Measurements from ENCODE around the gene CDC42BPG. TPM values are rescaled to one million over a fixed set of nuclear protein-coding genes. Genes with fewer than 3 reads are reported as not detected.
A peak's percentile ranks its signal among the peaks of the same experiment; 100 is the strongest.

CDC42BPG gene
- total and polyA plus RNA-seq, 9 of the 15 experiments (the other 6 are each of a cell fraction or from before 2014, with no cell fraction given) = 0.04 to 8.8 (median 2.1) TPM

DNA sequence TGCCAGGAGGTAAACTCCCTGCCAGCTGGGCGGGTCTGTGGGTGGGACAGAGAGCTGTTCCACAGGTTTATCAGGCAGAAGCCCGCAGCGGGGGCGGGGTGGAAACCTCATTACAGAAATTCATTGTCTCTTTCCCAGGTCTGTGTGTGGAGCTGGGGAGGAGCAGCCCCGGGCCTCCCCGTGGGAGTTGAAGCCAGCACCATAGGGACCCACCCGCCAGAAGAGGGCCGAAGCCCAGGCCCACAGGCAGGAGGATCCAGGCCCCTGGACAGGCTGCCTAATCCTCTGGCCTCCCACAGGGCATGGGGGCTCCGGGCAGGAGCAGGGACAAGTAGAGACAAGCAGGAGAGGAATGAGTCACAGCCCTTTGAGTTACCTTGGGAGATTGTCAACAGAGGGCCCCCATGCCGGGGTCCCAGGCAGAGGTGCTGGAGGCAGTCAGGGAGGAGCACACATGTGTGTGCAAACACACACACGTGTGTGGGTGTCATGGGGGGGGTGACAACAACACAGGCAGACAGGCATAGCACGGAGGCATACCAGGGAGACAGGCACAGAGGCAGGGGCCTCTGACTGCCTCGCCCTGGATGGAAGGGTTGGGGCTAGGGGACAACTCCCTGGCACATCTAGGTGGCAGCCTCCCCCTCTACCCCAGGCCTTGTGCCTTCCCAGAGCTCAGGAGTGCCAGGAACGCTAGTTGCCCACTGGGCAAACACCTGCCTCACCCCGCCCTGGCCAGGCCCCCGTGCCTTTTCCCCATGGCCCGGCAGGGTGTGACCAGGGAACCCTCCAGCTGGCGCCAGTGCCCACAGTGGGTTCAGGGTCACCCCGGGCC lies 1.4 kb downstream of the CDC42BPG start (continued):
- TF ChIP-seq, protein P1, sequence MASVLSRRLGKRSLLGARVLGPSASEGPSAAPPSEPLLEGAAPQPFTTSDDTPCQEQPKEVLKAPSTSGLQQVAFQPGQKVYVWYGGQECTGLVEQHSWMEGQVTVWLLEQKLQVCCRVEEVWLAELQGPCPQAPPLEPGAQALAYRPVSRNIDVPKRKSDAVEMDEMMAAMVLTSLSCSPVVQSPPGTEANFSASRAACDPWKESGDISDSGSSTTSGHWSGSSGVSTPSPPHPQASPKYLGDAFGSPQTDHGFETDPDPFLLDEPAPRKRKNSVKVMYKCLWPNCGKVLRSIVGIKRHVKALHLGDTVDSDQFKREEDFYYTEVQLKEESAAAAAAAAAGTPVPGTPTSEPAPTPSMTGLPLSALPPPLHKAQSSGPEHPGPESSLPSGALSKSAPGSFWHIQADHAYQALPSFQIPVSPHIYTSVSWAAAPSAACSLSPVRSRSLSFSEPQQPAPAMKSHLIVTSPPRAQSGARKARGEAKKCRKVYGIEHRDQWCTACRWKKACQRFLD (CRISPR knock-in tag; IDR thresholded peaks at IDR 0.05) = peak; percentile 42; the same call in 1 of the 2 replicates
- TF ChIP-seq, protein P2, sequence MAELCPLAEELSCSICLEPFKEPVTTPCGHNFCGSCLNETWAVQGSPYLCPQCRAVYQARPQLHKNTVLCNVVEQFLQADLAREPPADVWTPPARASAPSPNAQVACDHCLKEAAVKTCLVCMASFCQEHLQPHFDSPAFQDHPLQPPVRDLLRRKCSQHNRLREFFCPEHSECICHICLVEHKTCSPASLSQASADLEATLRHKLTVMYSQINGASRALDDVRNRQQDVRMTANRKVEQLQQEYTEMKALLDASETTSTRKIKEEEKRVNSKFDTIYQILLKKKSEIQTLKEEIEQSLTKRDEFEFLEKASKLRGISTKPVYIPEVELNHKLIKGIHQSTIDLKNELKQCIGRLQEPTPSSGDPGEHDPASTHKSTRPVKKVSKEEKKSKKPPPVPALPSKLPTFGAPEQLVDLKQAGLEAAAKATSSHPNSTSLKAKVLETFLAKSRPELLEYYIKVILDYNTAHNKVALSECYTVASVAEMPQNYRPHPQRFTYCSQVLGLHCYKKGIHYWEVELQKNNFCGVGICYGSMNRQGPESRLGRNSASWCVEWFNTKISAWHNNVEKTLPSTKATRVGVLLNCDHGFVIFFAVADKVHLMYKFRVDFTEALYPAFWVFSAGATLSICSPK (IDR thresholded peaks at IDR 0.05; ENCODE audit: borderline replicate concordance) = 0 out of 2 replicates have a peak, but pooled peaks have one; percentile 50
- TF ChIP-seq JUN (IDR thresholded peaks at IDR 0.05; ENCODE audit: borderline replicate concordance, low read depth, low read length) (0 out of 2 replicates have a peak, but pooled peaks have one; percentile 20), JUN (CRISPR knock-in tag; IDR thresholded peaks at IDR 0.05; ENCODE audit: borderline replicate concordance) (no peak), SMAD4 (CRISPR knock-in tag; conservative IDR thresholded peaks at IDR 0.05) (no peak), PPARD (CRISPR knock-in tag; IDR thresholded peaks at IDR 0.05) (no peak), WHSC1 (IDR thresholded peaks at IDR 0.05; ENCODE audit: low read length) (no peak), KDM5B (IDR thresholded peaks at IDR 0.05; ENCODE audit: insufficient replicate concordance, low read depth, low read length) (peak; percentile 33), EGR1 (conservative IDR thresholded peaks at IDR 0.05) (peak; percentile 54), KLF13 (tag; IDR thresholded peaks at IDR 0.05; ENCODE audit: borderline replicate concordance, low read depth) (no peak), KDM4B (IDR thresholded peaks at IDR 0.05; ENCODE audit: borderline replicate concordance in 2 of 2, low read depth in 1 of 2) (0 out of 4 replicates have a peak, but pooled peaks of 1 of the 2 experiments have one; percentile 31), STAT5B (CRISPR knock-in tag; IDR thresholded peaks at IDR 0.05) (no peak), DPF2 (IDR thresholded peaks at IDR 0.05) (peak; percentile 58), ZNF282 (CRISPR knock-in tag; IDR thresholded peaks at IDR 0.05) (no peak), MAZ (CRISPR knock-in tag; conservative IDR thresholded peaks at IDR 0.05 in 1 of 2, IDR thresholded peaks at IDR 0.05 in 1 of 2) (peak; percentile 39 to 58; a peak in 1 of 4 replicates), MXI1 (IDR thresholded peaks at IDR 0.05; ENCODE audit: low read depth, low read length) (no peak), KAT8 (IDR thresholded peaks at IDR 0.05; ENCODE audit: low read depth) (no peak)
- TF ChIP-seq, protein P3, sequence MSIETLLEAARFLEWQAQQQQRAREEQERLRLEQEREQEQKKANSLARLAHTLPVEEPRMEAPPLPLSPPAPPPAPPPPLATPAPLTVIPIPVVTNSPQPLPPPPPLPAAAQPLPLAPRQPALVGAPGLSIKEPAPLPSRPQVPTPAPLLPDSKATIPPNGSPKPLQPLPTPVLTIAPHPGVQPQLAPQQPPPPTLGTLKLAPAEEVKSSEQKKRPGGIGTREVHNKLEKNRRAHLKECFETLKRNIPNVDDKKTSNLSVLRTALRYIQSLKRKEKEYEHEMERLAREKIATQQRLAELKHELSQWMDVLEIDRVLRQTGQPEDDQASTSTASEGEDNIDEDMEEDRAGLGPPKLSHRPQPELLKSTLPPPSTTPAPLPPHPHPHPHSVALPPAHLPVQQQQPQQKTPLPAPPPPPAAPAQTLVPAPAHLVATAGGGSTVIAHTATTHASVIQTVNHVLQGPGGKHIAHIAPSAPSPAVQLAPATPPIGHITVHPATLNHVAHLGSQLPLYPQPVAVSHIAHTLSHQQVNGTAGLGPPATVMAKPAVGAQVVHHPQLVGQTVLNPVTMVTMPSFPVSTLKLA (conservative IDR thresholded peaks at IDR 0.05) = peak; percentile 52 to 69; a peak in 2 of 4 replicates
- TF ChIP-seq, protein P4, sequence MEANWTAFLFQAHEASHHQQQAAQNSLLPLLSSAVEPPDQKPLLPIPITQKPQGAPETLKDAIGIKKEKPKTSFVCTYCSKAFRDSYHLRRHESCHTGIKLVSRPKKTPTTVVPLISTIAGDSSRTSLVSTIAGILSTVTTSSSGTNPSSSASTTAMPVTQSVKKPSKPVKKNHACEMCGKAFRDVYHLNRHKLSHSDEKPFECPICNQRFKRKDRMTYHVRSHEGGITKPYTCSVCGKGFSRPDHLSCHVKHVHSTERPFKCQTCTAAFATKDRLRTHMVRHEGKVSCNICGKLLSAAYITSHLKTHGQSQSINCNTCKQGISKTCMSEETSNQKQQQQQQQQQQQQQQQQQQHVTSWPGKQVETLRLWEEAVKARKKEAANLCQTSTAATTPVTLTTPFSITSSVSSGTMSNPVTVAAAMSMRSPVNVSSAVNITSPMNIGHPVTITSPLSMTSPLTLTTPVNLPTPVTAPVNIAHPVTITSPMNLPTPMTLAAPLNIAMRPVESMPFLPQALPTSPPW (CRISPR knock-in tag; IDR thresholded peaks at IDR 0.05) = peak; percentile 40

All from K562 (cell line).